Naive thymus-derived CD4-positive, alpha-beta T cell (primary cell): ENCODE measurements around the gene IPO13. TPM values are rescaled to one million over a fixed set of nuclear protein-coding genes. Genes with fewer than 3 reads are reported as not detected.
A peak's percentile ranks its signal among the peaks of the same experiment; 100 is the strongest.

Experiments used
- ATAC-seq: fragments of 150-1000 bp; cut with Tn5 transposase; 2 replicates; pipeline ENCODE4 v1.10.0; 2021; ENCODE audit warnings: mild to moderate bottlenecking, moderate library complexity
- CTCF ChIA-PET: fragments of 350-600 bp; sonication (Branson Sonifier 250); formaldehyde crosslinking; loops from one replicate; lab custom pipeline; 2021; ENCODE audit warnings: antibody characterized with exemption; lab: Charles Lee
- POLR2A ChIA-PET: fragments of 350-600 bp; sonication (Branson Sonifier 250); formaldehyde crosslinking; loops from one replicate; lab custom pipeline; 2021; ENCODE audit warnings: antibody characterized with exemption, inconsistent platforms; lab: Charles Lee
- DNase-seq, 9 donors: peaks; one replicate each; pipeline versions ENCODE4 v3.0.0 to v3.0.0-alpha.2; 2020 to 2022; ENCODE audit warnings: mixed read lengths in 1 of 9
- H3K27ac ChIP-seq: one replicate; pipeline ENCODE4 v1.7.0; 2013; ENCODE audit warnings: mild to moderate bottlenecking, low read depth, low read length, moderate library complexity
- H3K27me3 ChIP-seq, 2 donors: one replicate each; pipeline ENCODE4 v1.7.0; 2013; ENCODE audit warnings: low read length in 2 of 2, mild to moderate bottlenecking in 2 of 2, moderate library complexity in 2 of 2; ENCODE audit not compliant: control insufficient read depth in 2 of 2, insufficient read depth in 2 of 2
- H3K36me3 ChIP-seq, 3 experiments: 1 replicate in 2 of 3; 2 replicates in 1 of 3; pipeline ENCODE4 v1.7.0; 2013; ENCODE audit warnings: low read length in 3 of 3, mild to moderate bottlenecking in 3 of 3, moderate library complexity in 1 of 3; ENCODE audit not compliant: insufficient read depth in 3 of 3, control insufficient read depth in 2 of 3
- H3K4me1 ChIP-seq, 2 donors: one replicate each; pipeline ENCODE4 v1.7.0; 2013; ENCODE audit warnings: low read length in 2 of 2, mild to moderate bottlenecking in 2 of 2, moderate library complexity in 1 of 2; ENCODE audit not compliant: control insufficient read depth in 2 of 2, insufficient read depth in 2 of 2
- H3K4me3 ChIP-seq: 2 replicates; pipeline ENCODE4 v1.7.0; 2013; ENCODE audit warnings: mild to moderate bottlenecking, low read length
- H3K9me3 ChIP-seq, 3 experiments: 1 replicate in 2 of 3; 2 replicates in 1 of 3; pipeline ENCODE4 v1.7.0; 2013; ENCODE audit warnings: low read length in 3 of 3; ENCODE audit not compliant: control insufficient read depth in 2 of 3
- H3K27ac Mint-ChIP-seq, 9 donors: one replicate each; pipeline ENCODE4 v1.8.0; 2020 to 2022; ENCODE audit warnings: mixed read lengths in 9 of 9, mild to moderate bottlenecking in 8 of 9, moderate library complexity in 5 of 9, inconsistent platforms in 2 of 9
- H3K27me3 Mint-ChIP-seq, 5 donors: one replicate each; pipeline ENCODE4 v1.8.0; 2021 to 2022; ENCODE audit warnings: mixed read lengths in 5 of 5, mild to moderate bottlenecking in 1 of 5
- H3K36me3 Mint-ChIP-seq, 5 donors: one replicate each; pipeline ENCODE4 v1.8.0; 2020 to 2022; ENCODE audit warnings: mixed read lengths in 5 of 5, mild to moderate bottlenecking in 3 of 5, inconsistent platforms in 1 of 5
- H3K4me1 Mint-ChIP-seq, 7 donors: one replicate each; pipeline ENCODE4 v1.8.0; 2020 to 2022; ENCODE audit warnings: mixed read lengths in 7 of 7, mild to moderate bottlenecking in 3 of 7, inconsistent platforms in 1 of 7
- H3K4me3 Mint-ChIP-seq, 10 donors: one replicate each; pipeline ENCODE4 v1.8.0; 2020 to 2022; ENCODE audit warnings: mild to moderate bottlenecking in 10 of 10, mixed read lengths in 10 of 10, moderate library complexity in 6 of 10, inconsistent platforms in 2 of 10
- H3K9me3 Mint-ChIP-seq, 11 donors: one replicate each; pipeline ENCODE4 v1.8.0; 2020 to 2022; ENCODE audit warnings: mixed read lengths in 11 of 11, mild to moderate bottlenecking in 4 of 11, inconsistent platforms in 1 of 11, moderate library complexity in 1 of 11
- intact Hi-C, 2 donors: fragments of 100-400 bp; cut with micrococcal nuclease; formaldehyde crosslinking; loops; one replicate each; pipeline ENCODE4 v1.15.1; 2023
- polyA plus RNA-seq, 2 donors: library from polyadenylated mRNA; unstranded; fragments of 300-500 nt; fragmentation: Illumina TruSeq; gene quantifications; one replicate each; pipeline ENCODE4 v1.2.3, GENCODE V29; 2021
- total RNA-seq, 6 experiments: library from RNA in 5 of 6; stranded (reverse) in 5 of 6; gene quantifications; 1 replicate in 5 of 6; 2 replicates in 1 of 6; pipeline ENCODE4 v1.2.3 and lab custom pipeline; 2021 to 2026

Gene IPO13
- total and polyA plus RNA-seq, 7 experiments from 2014 or later = 10.1 to 32.3 (median 15.2) TPM

GRCh38 chr1:43934101-43934985 is 12.4 kb upstream of the IPO13 start:
- peaks cover 9 to 19% of the 10 kb centered on the region in 2 donors for H3K27me3 ChIP-seq
- no peak overlapping the region for H3K4me3 ChIP-seq
- H3K4me3 Mint-ChIP-seq = peak overlapping the region in 8 of 10 donors; percentile 12 to 70 (median 46)
- intact Hi-C loops = loop anchor here (1.0 to 10.0 kb wide), 4 partner anchors 102 to 710 kb away; no protein-coding TSS in a partner anchor
- ChIA-PET CTCF (interaction anchor here (0.7 to 3.8 kb wide), 14 partner anchors 9 to 407 kb away, joined by 3 to 50 read pairs (median 4); partner anchors contain the start of gene IPO13), POLR2A (interaction anchor here (0.6 to 1.6 kb wide), 2 partner anchors 11 to 35 kb away, joined by 3 to 5 read pairs; no protein-coding TSS in a partner anchor)
- peaks cover 0 to 9% of the 10 kb centered on the region in 2 donors for H3K4me1 ChIP-seq
- no peaks in the 10 kb centered on the region for H3K9me3 ChIP-seq
- peak in 6 of 9 donors; percentile 29 to 68 (median 44) for DNase-seq
- H3K36me3 Mint-ChIP-seq = peaks cover 0 to 4% (median 0%) of the 10 kb centered on the region in 5 donors
- H3K9me3 Mint-ChIP-seq = no peaks in the 10 kb centered on the region
- ATAC-seq = peak; percentile 82
- peaks cover 10 to 29% (median 14%) of the 10 kb centered on the region in 7 donors for H3K4me1 Mint-ChIP-seq
- peaks cover 21 to 29% (median 26%) of the 10 kb centered on the region in 5 donors for H3K27me3 Mint-ChIP-seq
- H3K36me3 ChIP-seq = no peaks in the 10 kb centered on the region
- H3K27ac ChIP-seq = no peak overlapping the region
- no peak overlapping the region for H3K27ac Mint-ChIP-seq

GRCh38 chr1:43934986-43935324 is 11.8 kb upstream of the IPO13 start:
- intact Hi-C loops = loop anchor here (1.0 to 10.0 kb wide), 4 partner anchors 102 to 710 kb away; no protein-coding TSS in a partner anchor
- Histone ChIP-seq H3K27me3 (peaks cover 9 to 19% of the 10 kb centered on the region in 2 donors), H3K27ac (no peak overlapping the region), H3K9me3 (no peaks in the 10 kb centered on the region), H3K36me3 (no peaks in the 10 kb centered on the region), H3K4me3 (no peak overlapping the region), H3K4me1 (peaks cover 0 to 9% of the 10 kb centered on the region in 2 donors)
- Mint-ChIP-seq H3K27ac (no peak overlapping the region), H3K4me1 (peaks cover 10 to 29% (median 14%) of the 10 kb centered on the region in 7 donors), H3K4me3 (peak overlapping the region in 2 of 10 donors; percentile 30 to 45), H3K9me3 (no peaks in the 10 kb centered on the region), H3K27me3 (peaks cover 21 to 29% (median 26%) of the 10 kb centered on the region in 5 donors), H3K36me3 (peaks cover 0 to 5% (median 4%) of the 10 kb centered on the region in 5 donors)
- DNase-seq (no peak), ATAC-seq (no peak)
- ChIA-PET CTCF (interaction anchor here (0.7 to 3.8 kb wide), 14 partner anchors 9 to 407 kb away, joined by 3 to 50 read pairs (median 4); partner anchors contain the start of gene IPO13), POLR2A (interaction anchor here (0.6 to 1.6 kb wide), 2 partner anchors 11 to 36 kb away, joined by 3 to 5 read pairs; no protein-coding TSS in a partner anchor)

- Mint-ChIP-seq H3K27me3 (peaks cover 21 to 29% (median 26%) of the 10 kb centered on the region in 5 donors), H3K36me3 (peaks cover 0 to 6% (median 4%) of the 10 kb centered on the region in 5 donors), H3K4me1 (peaks cover 10 to 29% (median 14%) of the 10 kb centered on the region in 7 donors), H3K9me3 (no peaks in the 10 kb centered on the region), H3K27ac (no peak overlapping the region), H3K4me3 (peak overlapping the region in 7 of 10 donors; percentile 17 to 83 (median 53))
- DNase-seq (no peak), ATAC-seq (no peak)
- Histone ChIP-seq H3K27ac (no peak overlapping the region), H3K9me3 (no peaks in the 10 kb centered on the region), H3K36me3 (no peaks in the 10 kb centered on the region), H3K4me1 (peaks cover 0 to 9% of the 10 kb centered on the region in 2 donors), H3K27me3 (peaks cover 9 to 19% of the 10 kb centered on the region in 2 donors), H3K4me3 (no peak overlapping the region)
- ChIA-PET POLR2A (interaction anchor here (0.6 kb wide), 1 partner anchor 1467 kb away, joined by 3 read pairs; no protein-coding TSS in a partner anchor), CTCF (interaction anchor here (1.0 to 3.8 kb wide), 9 partner anchors 8 to 408 kb away, joined by 3 to 50 read pairs (median 4); partner anchors contain the start of gene IPO13)
- intact Hi-C loops = loop anchor here (2.0 to 10.0 kb wide), 2 partner anchors 101 to 711 kb away; no protein-coding TSS in a partner anchor
Measured at GRCh38 chr1:43935711-43936427, 10.9 kb upstream of the IPO13 start.

- peaks cover 21 to 29% (median 26%) of the 10 kb centered on the region in 5 donors for H3K27me3 Mint-ChIP-seq
- DNase-seq (peak in 1 of 9 donors; percentile 33), ATAC-seq (peak; percentile 30)
- H3K9me3 ChIP-seq = no peaks in the 10 kb centered on the region
- no peak overlapping the region for H3K27ac Mint-ChIP-seq
- no peak overlapping the region for H3K4me3 ChIP-seq
- ChIA-PET CTCF (no interaction called here), POLR2A (no interaction called here)
- no peak overlapping the region for H3K27ac ChIP-seq
- H3K36me3 ChIP-seq = no peaks in the 10 kb centered on the region
- intact Hi-C loops = loop anchor here in 1 of 2 donors (10.0 kb wide), 1 partner anchor 712 kb away; no protein-coding TSS in a partner anchor
- H3K4me3 Mint-ChIP-seq = peak overlapping the region in 8 of 10 donors; percentile 20 to 83 (median 58)
- peaks cover 9 to 19% of the 10 kb centered on the region in 2 donors for H3K27me3 ChIP-seq
- peaks cover 0 to 6% (median 4%) of the 10 kb centered on the region in 5 donors for H3K36me3 Mint-ChIP-seq
- no peaks in the 10 kb centered on the region for H3K9me3 Mint-ChIP-seq
- peaks cover 10 to 29% (median 14%) of the 10 kb centered on the region in 7 donors for H3K4me1 Mint-ChIP-seq
- peaks cover 0 to 9% of the 10 kb centered on the region in 2 donors for H3K4me1 ChIP-seq
Measured at GRCh38 chr1:43936431-43937151, 10.2 kb upstream of the IPO13 start.

GRCh38 chr1:43937179-43937865 is 9.4 kb upstream of the IPO13 start:
- H3K9me3 Mint-ChIP-seq = no peaks in the 10 kb centered on the region
- H3K4me3 Mint-ChIP-seq = peak overlapping the region in 3 of 10 donors; percentile 32 to 83 (median 58)
- peaks cover 10 to 29% (median 15%) of the 10 kb centered on the region in 7 donors for H3K4me1 Mint-ChIP-seq
- Histone ChIP-seq H3K4me1 (peaks cover 0 to 9% of the 10 kb centered on the region in 2 donors), H3K36me3 (no peaks in the 10 kb centered on the region), H3K4me3 (no peak overlapping the region), H3K27me3 (peaks cover 9 to 19% of the 10 kb centered on the region in 2 donors), H3K9me3 (no peaks in the 10 kb centered on the region), H3K27ac (no peak overlapping the region)
- no peak overlapping the region for H3K27ac Mint-ChIP-seq
- peaks cover 20 to 29% (median 26%) of the 10 kb centered on the region in 5 donors for H3K27me3 Mint-ChIP-seq
- POLR2A ChIA-PET = no interaction called here
- H3K36me3 Mint-ChIP-seq = peaks cover 0 to 6% (median 4%) of the 10 kb centered on the region in 5 donors
- ATAC-seq (no peak), DNase-seq (no peak)
- intact Hi-C loops = loop anchor here in 1 of 2 donors (10.0 kb wide), 1 partner anchor 713 kb away; no protein-coding TSS in a partner anchor
- CTCF ChIA-PET = no interaction called here
